Measurements from ENCODE around the gene FCHSD2. TPM values are rescaled to one million over a fixed set of nuclear protein-coding genes. Genes with fewer than 3 reads are reported as not detected.

Gene FCHSD2
- total and polyA plus RNA-seq, 2 of the 13 experiments (the other 11 are each of a cell fraction or from before 2014, with no cell fraction given) = 20.5 to 24.8 TPM

GRCh38 chr11:72869831-72870230 lies 272.3 kb downstream of the FCHSD2 start:
- Histone ChIP-seq H4K20me1 (ENCODE audit: insufficient read depth, low read length) (no peaks in the 10 kb centered on the region), H3K4me2 (ENCODE audit: low read depth, low read length) (no peak overlapping the region), H3K27ac (ENCODE audit: extremely low read length, insufficient read depth, low read length) (no peak overlapping the region), H3K79me2 (ENCODE audit: insufficient read depth, low read length) (no peaks in the 10 kb centered on the region), H3K27me3 (ENCODE audit: control insufficient read depth in 1 of 2, insufficient read depth in 2 of 2, low read length in 2 of 2) (no peaks in the 10 kb centered on the region), H3K9ac (ENCODE audit: insufficient read depth, low read depth, low read length) (no peak overlapping the region), H3K36me3 (replicated peaks in 1 of 2; ENCODE audit: control insufficient read depth in 1 of 2, insufficient read depth in 2 of 2, low read length in 2 of 2) (peaks cover 12 to 55% of the 10 kb centered on the region in 2 experiments), H3K4me3 (replicated peaks in 1 of 3; ENCODE audit: insufficient read depth in 1 of 3, low read depth in 2 of 3, low read length in 3 of 3) (no peak overlapping the region), H3K4me1 (ENCODE audit: insufficient read depth, low read length) (no peaks in the 10 kb centered on the region), H3K9me3 (ENCODE audit: low read length) (no peaks in the 10 kb centered on the region), H2AFZ (ENCODE audit: low read length) (no peak overlapping the region)
- no TSS peak for BruUV-seq (replicated peaks)
- ChIA-PET POLR2A (no interaction called here), CTCF (ENCODE audit: low intra/inter-chr PET ratio, low total read pairs) (no interaction called here)
- no peak for ATAC-seq
- FAIRE-seq = no peak
- WGBS (ENCODE audit: low lambda C conversion rate) = 92% methylated on average over 4 of the region's 4 CpGs
- intact Hi-C loops (cut with micrococcal nuclease; ENCODE audit: unreplicated experiment) = no loop called here
- TF ChIP-seq ZNF451 (CRISPR knock-in tag; IDR thresholded peaks at IDR 0.05) = no peak
- no peak for TF ChIP-seq ZNF18 (CRISPR knock-in tag; IDR thresholded peaks at IDR 0.05; ENCODE audit: insufficient replicate concordance)
- no peak for TF ChIP-seq KLF6 (CRISPR knock-in tag; IDR thresholded peaks at IDR 0.05)
- no peak for TF ChIP-seq ZNF160 (CRISPR knock-in tag; IDR thresholded peaks at IDR 0.05)
- TF ChIP-seq ATF1 (CRISPR knock-in tag; IDR thresholded peaks at IDR 0.05) = no peak
- TF ChIP-seq SPEN (CRISPR knock-in tag; IDR thresholded peaks at IDR 0.05; ENCODE audit: low read depth) = no peak
- TF ChIP-seq ZNF274 (CRISPR knock-in tag; IDR thresholded peaks at IDR 0.05) = no peak
- TF ChIP-seq YY1 (IDR thresholded peaks at IDR 0.05; ENCODE audit: insufficient read depth, insufficient replicate concordance, low read depth, low read length) = no peak
- no peak for TF ChIP-seq SALL1 (CRISPR knock-in tag; IDR thresholded peaks at IDR 0.05)
- no peak for TF ChIP-seq POGZ (CRISPR knock-in tag; IDR thresholded peaks at IDR 0.05)
- TF ChIP-seq ARHGAP35 (CRISPR knock-in tag; IDR thresholded peaks at IDR 0.05; ENCODE audit: borderline replicate concordance) = no peak
- TF ChIP-seq WIZ (CRISPR knock-in tag; IDR thresholded peaks at IDR 0.05) = no peak
- TF ChIP-seq HMGXB4 (CRISPR knock-in tag; IDR thresholded peaks at IDR 0.05; ENCODE audit: borderline replicate concordance in 1 of 2, low read depth in 1 of 2) = no peak
- TF ChIP-seq SP5 (CRISPR knock-in tag; IDR thresholded peaks at IDR 0.05; ENCODE audit: borderline replicate concordance, low read depth) = no peak
- TF ChIP-seq GPN1 (CRISPR knock-in tag; IDR thresholded peaks at IDR 0.05; ENCODE audit: borderline replicate concordance) = no peak
- in situ Hi-C loops (cut with HindIII; ENCODE audit: extremely low pct_ligation_motif_present, low pct_unique_long_range_greater_than_20kb) = no loop called here
- no peak for DNase-seq (ENCODE audit: low spot score)
